Lower lobe of right lung (tissue), 2 donors: ENCODE measurements around the gene LRRK1. TPM values are rescaled to one million over a fixed set of nuclear protein-coding genes. Genes with fewer than 3 reads are reported as not detected.

Experiments used
- ATAC-seq, 2 donors: fragments of 200-7000 bp; cut with Tn5 transposase; one replicate each; pipeline ENCODE4 v1.9.1; 2020 to 2022; ENCODE audit warnings: mild to moderate bottlenecking in 2 of 2, moderate library complexity in 2 of 2
- DNase-seq: peaks from one replicate; pipeline ENCODE4 v3.0.0-alpha.2; 2020
- H3K27ac ChIP-seq: fragments of 200-600 bp; one replicate; pipeline ENCODE4 v1.8.0; 2022
- H3K27me3 ChIP-seq: fragments of 200-600 bp; one replicate; pipeline ENCODE4 v1.8.0; 2022; ENCODE audit warnings: low read depth
- H3K36me3 ChIP-seq: fragments of 200-600 bp; one replicate; pipeline ENCODE4 v1.8.0; 2022; ENCODE audit warnings: mild to moderate bottlenecking
- H3K4me1 ChIP-seq: fragments of 200-600 bp; one replicate; pipeline ENCODE4 v1.8.0; 2022
- H3K4me3 ChIP-seq: fragments of 200-600 bp; one replicate; pipeline ENCODE4 v1.8.0; 2022; ENCODE audit warnings: mild to moderate bottlenecking
- H3K9me3 ChIP-seq: fragments of 200-600 bp; one replicate; pipeline ENCODE4 v1.8.0; 2022
- CTCF ChIP-seq: fragments of 200-600 bp; IDR thresholded peaks from one replicate; pipeline ENCODE4 v1.8.0; 2022; ENCODE audit warnings: antibody characterized with exemption, mild to moderate bottlenecking
- intact Hi-C: fragments of 100-400 bp; cut with DNase I; formaldehyde crosslinking; loops from one replicate; pipeline ENCODE4 v1.11.0; 2022
- total RNA-seq: library from RNA; stranded (reverse); fragmentation: NEBNext Ultra II Directional; extraction: Animal tissue kit (Norgen Biotek cat#: 25700); gene quantifications from one replicate; pipeline ENCODE4 v1.2.1, GENCODE V29; 2021
- donor health status: DM: no; HTN: yes; CAD: no; lungs with severe emphysema.

Gene LRRK1
- total RNA-seq, 1 donor from 2014 or later, result 24.3 TPM

GRCh38 chr15:101048176-101048575 lies 129.0 kb downstream of the LRRK1 start:
- ATAC-seq (no peak), DNase-seq (peak; percentile 30)
- no peak overlapping the region for H3K4me3 ChIP-seq
- intact Hi-C loops, result no loop called here
- no peak overlapping the region for H3K27ac ChIP-seq
- peaks cover 60% of the 10 kb centered on the region for H3K36me3 ChIP-seq
- no peak for TF ChIP-seq CTCF
- no peaks in the 10 kb centered on the region for H3K27me3 ChIP-seq
- H3K4me1 ChIP-seq, result peaks cover 5% of the 10 kb centered on the region
- H3K9me3 ChIP-seq, result no peaks in the 10 kb centered on the region

GRCh38 chr15:101048581-101049030 lies 129.4 kb downstream of the LRRK1 start:
- intact Hi-C loops, result no loop called here
- DNase-seq (peak; percentile 32), ATAC-seq (no peak)
- Histone ChIP-seq H3K27me3 (no peaks in the 10 kb centered on the region), H3K27ac (no peak overlapping the region), H3K9me3 (no peaks in the 10 kb centered on the region), H3K4me3 (no peak overlapping the region), H3K36me3 (peaks cover 64% of the 10 kb centered on the region), H3K4me1 (peaks cover 5% of the 10 kb centered on the region)
- TF ChIP-seq CTCF, result no peak

- H3K4me1 ChIP-seq, result peaks cover 5% of the 10 kb centered on the region
- no peak for DNase-seq
- no peak overlapping the region for H3K4me3 ChIP-seq
- H3K27me3 ChIP-seq, result no peaks in the 10 kb centered on the region
- H3K27ac ChIP-seq, result no peak overlapping the region
- peaks cover 66% of the 10 kb centered on the region for H3K36me3 ChIP-seq
- no peak for ATAC-seq
- no peaks in the 10 kb centered on the region for H3K9me3 ChIP-seq
- no peak for TF ChIP-seq CTCF
- intact Hi-C loops, result no loop called here
Observed at GRCh38 chr15:101049282-101049681, 130.1 kb downstream of the LRRK1 start.

GRCh38 chr15:101049856-101050622 lies 130.9 kb downstream of the LRRK1 start:
- H3K36me3 ChIP-seq, result peaks cover 71% of the 10 kb centered on the region
- H3K27ac ChIP-seq, result no peak overlapping the region
- TF ChIP-seq CTCF, result no peak
- DNase-seq (no peak), ATAC-seq (no peak)
- H3K4me1 ChIP-seq, result peaks cover under 1% of the 10 kb centered on the region
- H3K27me3 ChIP-seq, result no peaks in the 10 kb centered on the region
- intact Hi-C loops, result no loop called here
- no peak overlapping the region for H3K4me3 ChIP-seq
- H3K9me3 ChIP-seq, result no peaks in the 10 kb centered on the region

GRCh38 chr15:101050623-101051290 lies 131.6 kb downstream of the LRRK1 start:
- H3K4me3 ChIP-seq, result no peak overlapping the region
- no peak overlapping the region for H3K27ac ChIP-seq
- ATAC-seq, result no peak
- TF ChIP-seq CTCF, result no peak
- no peak for DNase-seq
- no peaks in the 10 kb centered on the region for H3K27me3 ChIP-seq
- intact Hi-C loops, result no loop called here
- no peaks in the 10 kb centered on the region for H3K9me3 ChIP-seq
- H3K36me3 ChIP-seq, result peaks cover 78% of the 10 kb centered on the region
- no peaks in the 10 kb centered on the region for H3K4me1 ChIP-seq
